CD14-positive monocyte (primary cell): ENCODE data around the gene USP6. TPM values are rescaled to one million over a fixed set of nuclear protein-coding genes. Genes with fewer than 3 reads are reported as not detected.
A peak's percentile ranks its signal among the peaks of the same experiment; 100 is the strongest.

Source experiments
- DNase-seq, 3 donors: peaks; one replicate each; pipeline ENCODE4 v3.0.0-alpha.2; 2011 to 2022
- H2AFZ ChIP-seq: 2 replicates; pipeline ENCODE4 v1.6.0; 2012; ENCODE audit warnings: mild to moderate bottlenecking, low read depth, low read length, inconsistent platforms; ENCODE audit not compliant: insufficient read depth, poor library complexity, severe bottlenecking
- H3K27ac ChIP-seq, 2 donors: 1 replicate in 1 of 2; 2 replicates in 1 of 2; pipeline ENCODE4 v1.5.1; 2012 to 2013; ENCODE audit warnings: low read length in 2 of 2, control low read depth in 1 of 2, inconsistent platforms in 1 of 2, low read depth in 1 of 2, mild to moderate bottlenecking in 1 of 2
- H3K27me3 ChIP-seq, 2 donors: one replicate each; pipeline versions ENCODE4 v1.6.0 to v1.6.1; 2011 to 2013; ENCODE audit warnings: low read length in 2 of 2; ENCODE audit not compliant: control insufficient read depth in 2 of 2, insufficient read depth in 2 of 2
- H3K36me3 ChIP-seq, 2 donors: replicated peaks in 1 of 2; 1 replicate in 1 of 2; 2 replicates in 1 of 2; pipeline versions ENCODE4 v1.5.1 to v1.6.1; 2012 to 2013; ENCODE audit warnings: low read length in 2 of 2, control low read depth in 1 of 2, inconsistent platforms in 1 of 2, mild to moderate bottlenecking in 1 of 2; ENCODE audit not compliant: insufficient read depth in 2 of 2, control insufficient read depth in 1 of 2
- H3K4me1 ChIP-seq, 2 donors: 1 replicate in 1 of 2; 2 replicates in 1 of 2; pipeline versions ENCODE4 v1.5.1 to v1.6.1; 2012 to 2013; ENCODE audit warnings: low read length in 2 of 2, control low read depth in 1 of 2, inconsistent platforms in 1 of 2, mild to moderate bottlenecking in 1 of 2, moderate library complexity in 1 of 2; ENCODE audit not compliant: insufficient read depth in 2 of 2, control insufficient read depth in 1 of 2
- H3K4me2 ChIP-seq: replicated peaks from 2 replicates; pipeline ENCODE3; 2012; ENCODE audit warnings: low read length, moderate library complexity, mild to moderate bottlenecking; ENCODE audit not compliant: poor library complexity, severe bottlenecking; ENCODE audit errors: extremely low read depth
- H3K4me3 ChIP-seq, 3 experiments: fragments of 200-600 bp in 1 of 3; sonication (generic) in 1 of 3; replicated peaks in 1 of 3; 1 replicate in 2 of 3; 2 replicates in 1 of 3; pipeline ENCODE4 v1.5.1; 2011 to 2013; ENCODE audit warnings: low read length in 3 of 3, mild to moderate bottlenecking in 3 of 3, control low read depth in 2 of 3, low read depth in 2 of 3, inconsistent platforms in 1 of 3, moderate library complexity in 1 of 3
- H3K79me2 ChIP-seq: 2 replicates; pipeline ENCODE4 v1.6.0; 2012; ENCODE audit warnings: mild to moderate bottlenecking, control low read depth, inconsistent platforms, low read length, moderate library complexity; ENCODE audit not compliant: insufficient read depth
- H3K9ac ChIP-seq: 2 replicates; pipeline ENCODE4 v1.6.0; 2017; ENCODE audit warnings: low read length, mild to moderate bottlenecking; ENCODE audit not compliant: insufficient read depth, poor library complexity, severe bottlenecking
- H3K9me3 ChIP-seq, 2 donors: replicated peaks in 1 of 2; 1 replicate in 1 of 2; 2 replicates in 1 of 2; pipeline versions ENCODE4 v1.5.1 to v1.6.1; 2012 to 2013; ENCODE audit warnings: low read length in 2 of 2, control low read depth in 1 of 2; ENCODE audit not compliant: control insufficient read depth in 1 of 2, insufficient read depth in 1 of 2
- H4K20me1 ChIP-seq: 2 replicates; pipeline ENCODE4 v1.6.0; 2012; ENCODE audit warnings: mild to moderate bottlenecking, low read length, control low read depth, moderate library complexity; ENCODE audit not compliant: insufficient read depth
- H3K27ac Mint-ChIP-seq, 7 donors: one replicate each; pipeline ENCODE4 v1.8.0; 2020; ENCODE audit warnings: mild to moderate bottlenecking in 7 of 7, mixed read lengths in 7 of 7, moderate library complexity in 6 of 7, inconsistent platforms in 2 of 7
- H3K27me3 Mint-ChIP-seq, 3 donors: one replicate each; pipeline ENCODE4 v1.8.0; 2021 to 2022; ENCODE audit warnings: low read depth in 3 of 3, mild to moderate bottlenecking in 3 of 3, mixed read lengths in 3 of 3, moderate library complexity in 3 of 3, inconsistent platforms in 1 of 3
- H3K36me3 Mint-ChIP-seq, 2 donors: one replicate each; pipeline ENCODE4 v1.8.0; 2020; ENCODE audit warnings: mixed read lengths in 2 of 2, inconsistent platforms in 1 of 2, mild to moderate bottlenecking in 1 of 2
- H3K4me1 Mint-ChIP-seq: one replicate; pipeline ENCODE4 v1.8.0; 2020; ENCODE audit warnings: mild to moderate bottlenecking, mixed read lengths
- H3K4me3 Mint-ChIP-seq, 2 donors: one replicate each; pipeline ENCODE4 v1.8.0; 2020; ENCODE audit warnings: mild to moderate bottlenecking in 2 of 2, mixed read lengths in 2 of 2, moderate library complexity in 1 of 2
- H3K9me3 Mint-ChIP-seq, 7 donors: one replicate each; pipeline ENCODE4 v1.8.0; 2020 to 2022; ENCODE audit warnings: mixed read lengths in 7 of 7, mild to moderate bottlenecking in 6 of 7, moderate library complexity in 6 of 7, inconsistent platforms in 2 of 7
- WGBS: methylation state at CpG from one replicate; pipeline ENCODE4 v1.1.5; 2013; ENCODE audit warnings: missing lambda C conversion rate; ENCODE audit not compliant: insufficient coverage; 5-methylcytosine and 5-hydroxymethylcytosine counted together
- intact Hi-C, 2 donors: fragments of 100-400 bp; cut with micrococcal nuclease; formaldehyde crosslinking; loops; one replicate each; pipeline versions ENCODE4 v1.15.0 to v1.15.1; 2023
- polyA plus RNA-seq, 3 donors: library from polyadenylated mRNA; depleted of rRNA in 1 of 3; unstranded in 2 of 3; stranded (reverse) in 1 of 3; fragments of 300-500 nt in 2 of 3; fragments of >200 nt in 1 of 3; fragmentation: Illumina TruSeq in 2 of 3; gene quantifications; 1 replicate in 2 of 3; 2 replicates in 1 of 3; pipeline ENCODE4 v1.2.3, GENCODE V29; 2012 to 2021
- TF ChIP-seq, protein P1 (sequence below): fragments of 200-600 bp; IDR thresholded peaks from one replicate; pipeline ENCODE4 v1.8.0; 2022; ENCODE audit warnings: antibody characterized with exemption, mild to moderate bottlenecking

The USP6 gene
- polyA plus RNA-seq, 3 donors = 0.02 to 0.08 (median 0.02) TPM

DNA sequence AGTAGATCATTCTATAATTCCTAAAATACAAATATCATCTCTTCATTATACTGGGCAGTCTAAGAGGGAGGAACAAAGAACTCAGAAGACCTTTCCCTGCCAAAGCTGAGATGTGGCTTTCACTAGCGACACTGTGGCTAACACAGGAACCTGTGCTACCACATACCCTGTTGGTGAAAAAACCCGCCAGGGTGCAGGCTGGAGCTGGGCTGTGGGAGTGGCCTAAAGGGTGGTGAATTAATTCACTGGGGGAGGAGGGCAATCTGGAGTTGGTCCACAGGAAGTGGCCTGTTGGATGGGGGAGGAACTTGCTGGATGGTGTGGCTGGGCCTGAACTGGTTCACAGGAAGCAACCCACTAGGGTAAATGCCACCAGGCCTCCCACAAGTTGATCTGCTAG is 68.5 kb downstream of the USP6 start:
- Mint-ChIP-seq H3K27me3 (peaks cover 0 to 2% (median 0%) of the 10 kb centered on the region in 3 donors), H3K27ac (no peak overlapping the region), H3K4me3 (no peak overlapping the region), H3K9me3 (peaks cover 51 to 92% (median 90%) of the 10 kb centered on the region in 7 donors), H3K36me3 (peaks cover 16 to 34% of the 10 kb centered on the region in 2 donors), H3K4me1 (no peaks in the 10 kb centered on the region)
- DNase-seq = no peak
- TF ChIP-seq, protein P1, sequence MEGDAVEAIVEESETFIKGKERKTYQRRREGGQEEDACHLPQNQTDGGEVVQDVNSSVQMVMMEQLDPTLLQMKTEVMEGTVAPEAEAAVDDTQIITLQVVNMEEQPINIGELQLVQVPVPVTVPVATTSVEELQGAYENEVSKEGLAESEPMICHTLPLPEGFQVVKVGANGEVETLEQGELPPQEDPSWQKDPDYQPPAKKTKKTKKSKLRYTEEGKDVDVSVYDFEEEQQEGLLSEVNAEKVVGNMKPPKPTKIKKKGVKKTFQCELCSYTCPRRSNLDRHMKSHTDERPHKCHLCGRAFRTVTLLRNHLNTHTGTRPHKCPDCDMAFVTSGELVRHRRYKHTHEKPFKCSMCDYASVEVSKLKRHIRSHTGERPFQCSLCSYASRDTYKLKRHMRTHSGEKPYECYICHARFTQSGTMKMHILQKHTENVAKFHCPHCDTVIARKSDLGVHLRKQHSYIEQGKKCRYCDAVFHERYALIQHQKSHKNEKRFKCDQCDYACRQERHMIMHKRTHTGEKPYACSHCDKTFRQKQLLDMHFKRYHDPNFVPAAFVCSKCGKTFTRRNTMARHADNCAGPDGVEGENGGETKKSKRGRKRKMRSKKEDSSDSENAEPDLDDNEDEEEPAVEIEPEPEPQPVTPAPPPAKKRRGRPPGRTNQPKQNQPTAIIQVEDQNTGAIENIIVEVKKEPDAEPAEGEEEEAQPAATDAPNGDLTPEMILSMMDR = no peak
- peaks cover 73 to 90% of the 10 kb centered on the region in 2 donors for H3K9me3 ChIP-seq
- no peaks in the 10 kb centered on the region for H4K20me1 ChIP-seq
- H3K27ac ChIP-seq = no peak overlapping the region
- intact Hi-C loops = no loop called here
- WGBS = 88% methylated on average over 2 of the region's 2 CpGs
- no peaks in the 10 kb centered on the region for H3K79me2 ChIP-seq
- H3K36me3 ChIP-seq = peaks cover 0 to 14% of the 10 kb centered on the region in 2 donors
- no peaks in the 10 kb centered on the region for H3K4me1 ChIP-seq
- H2AFZ ChIP-seq = no peak overlapping the region
- no peaks in the 10 kb centered on the region for H3K27me3 ChIP-seq
- no peak overlapping the region for H3K9ac ChIP-seq
- H3K4me3 ChIP-seq = peak overlapping the region in 1 of 3 experiments; percentile 7
- no peak overlapping the region for H3K4me2 ChIP-seq

DNA sequence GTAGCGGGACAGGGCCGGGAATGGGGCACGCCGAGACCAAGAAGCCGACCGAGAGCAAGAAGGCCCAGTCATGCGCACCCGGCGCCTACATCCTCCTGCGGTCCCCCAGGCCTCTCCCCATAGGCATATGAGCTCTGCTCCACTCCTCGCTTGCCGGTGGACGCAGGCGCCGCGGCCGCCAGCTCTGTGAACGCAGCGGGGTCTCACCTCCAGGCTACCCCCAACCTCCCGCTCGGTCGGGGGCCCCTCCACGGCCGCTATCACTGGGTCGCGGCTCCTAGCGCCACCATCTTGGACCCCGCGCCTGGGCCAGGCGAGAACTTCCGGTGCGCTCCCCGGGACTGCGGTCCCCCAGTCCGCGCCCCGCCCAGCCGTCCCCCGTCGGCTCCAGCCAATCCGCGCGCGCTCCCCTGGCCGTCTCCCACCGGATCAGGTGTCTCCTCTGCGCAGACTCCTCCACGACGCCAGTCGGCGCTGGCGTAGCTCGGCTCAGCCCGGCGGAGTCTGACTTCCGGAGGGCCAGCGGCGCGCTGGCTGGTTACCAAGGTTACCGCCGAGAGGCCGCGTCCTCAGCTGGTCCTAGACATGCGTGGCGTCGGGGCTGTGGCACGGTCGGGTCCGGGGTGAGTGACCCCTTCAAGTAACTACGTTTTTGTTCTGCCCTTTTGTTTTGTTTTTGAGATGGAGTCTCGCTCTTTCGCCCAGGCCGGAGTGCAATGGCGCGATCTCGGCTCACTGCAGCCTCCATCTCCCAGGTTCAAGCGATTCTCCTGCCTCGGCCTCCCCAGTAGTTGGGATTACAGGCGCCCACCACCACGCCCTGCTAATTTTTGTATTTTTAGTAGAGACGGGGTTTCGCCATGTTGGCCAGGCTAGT is 75.9 kb downstream of the USP6 start, which contains the start of gene ZNF594:
Gene ZNF594, minus strand, starts transcription at position 328 of the 877 bp plus-strand sequence. CDS start 7,612 bp downstream, outside the sequence.
- Histone ChIP-seq H3K9me3 (peaks cover 15% of the 10 kb centered on the region in 2 donors), H3K27ac (peak within 1 kb of the TSS; percentile 37 to 75), H3K27me3 (no peaks in the 10 kb centered on the region), H2AFZ (peak within 1 kb of the TSS; percentile 96), H3K4me2 (peak within 1 kb of the TSS; percentile 89), H3K79me2 (peaks cover 3% of the 10 kb centered on the region), H3K4me1 (peaks cover 12 to 17% of the 10 kb centered on the region in 2 donors), H3K4me3 (peak within 1 kb of the TSS; percentile 54 to 92 (median 72)), H4K20me1 (no peaks in the 10 kb centered on the region), H3K36me3 (peaks cover 0 to 7% of the 10 kb centered on the region in 2 donors), H3K9ac (peak within 1 kb of the TSS; percentile 78)
- Mint-ChIP-seq H3K4me1 (peaks cover 14% of the 10 kb centered on the region), H3K4me3 (peak within 1 kb of the TSS; percentile 85 to 92), H3K27me3 (no peaks in the 10 kb centered on the region), H3K27ac (peak within 1 kb of the TSS; percentile 33 to 91 (median 82)), H3K36me3 (peaks cover 14 to 25% of the 10 kb centered on the region in 2 donors), H3K9me3 (peaks cover 12 to 28% (median 23%) of the 10 kb centered on the region in 7 donors)
- TF ChIP-seq, protein P1 = peak; percentile 81
- WGBS = 2% methylated on average over 82 of the region's 82 CpGs
- peak; percentile 91 for DNase-seq
- intact Hi-C loops = no loop called here
